Tibial artery (tissue), 4 donors: ENCODE measurements around the gene CACFD1.

Source experiments
- DNase-seq, 2 donors: peaks; one replicate each; pipeline ENCODE4 v3.0.0-alpha.2; 2019
- H3K27ac ChIP-seq, 2 donors: fragments of 200-600 bp; sonication (generic) in 1 of 2; 1 replicate in 1 of 2; 2 replicates in 1 of 2; pipeline ENCODE4 v1.5.1; 2018 to 2019; ENCODE audit warnings: mild to moderate bottlenecking in 1 of 2
- H3K27me3 ChIP-seq, 2 donors: fragments of 200-600 bp; sonication (generic) in 1 of 2; one replicate each; pipeline versions ENCODE4 v1.5.1 to v1.6.0; 2016 to 2019
- H3K36me3 ChIP-seq, 3 donors: fragments of 200-600 bp; sonication (generic) in 2 of 3; one replicate each; pipeline ENCODE4 v1.5.1; 2016 to 2019; ENCODE audit warnings: mild to moderate bottlenecking in 2 of 3
- H3K4me1 ChIP-seq, 4 donors: fragments of 200-600 bp; sonication (generic) in 2 of 4; 1 replicate in 3 of 4; 2 replicates in 1 of 4; pipeline ENCODE4 v1.5.1; 2016 to 2019
- H3K4me3 ChIP-seq, 2 donors: fragments of 200-600 bp; sonication (generic) in 1 of 2; 1 replicate in 1 of 2; 2 replicates in 1 of 2; pipeline ENCODE4 v1.5.1; 2018 to 2019; ENCODE audit warnings: mild to moderate bottlenecking in 2 of 2
- H3K9me3 ChIP-seq, 3 donors: fragments of 200-600 bp; sonication (generic) in 1 of 3; one replicate each; pipeline ENCODE4 v1.5.1; 2016 to 2019
- intact Hi-C: fragments of 100-400 bp; cut with DNase I; formaldehyde crosslinking; loops from one replicate; pipeline ENCODE4 v1.15.0; 2023; ENCODE audit warnings: low total_unique reads
- TF ChIP-seq, protein P1 (sequence below), 2 experiments: fragments of 200-600 bp in 1 of 2; fragments of 450-650 bp in 1 of 2; IDR thresholded peaks; one replicate each; pipeline ENCODE4 v1.5.1; 2017 to 2019; ENCODE audit warnings: antibody characterized with exemption in 2 of 2, mild to moderate bottlenecking in 1 of 2, moderate library complexity in 1 of 2

Gene CACFD1

DNA sequence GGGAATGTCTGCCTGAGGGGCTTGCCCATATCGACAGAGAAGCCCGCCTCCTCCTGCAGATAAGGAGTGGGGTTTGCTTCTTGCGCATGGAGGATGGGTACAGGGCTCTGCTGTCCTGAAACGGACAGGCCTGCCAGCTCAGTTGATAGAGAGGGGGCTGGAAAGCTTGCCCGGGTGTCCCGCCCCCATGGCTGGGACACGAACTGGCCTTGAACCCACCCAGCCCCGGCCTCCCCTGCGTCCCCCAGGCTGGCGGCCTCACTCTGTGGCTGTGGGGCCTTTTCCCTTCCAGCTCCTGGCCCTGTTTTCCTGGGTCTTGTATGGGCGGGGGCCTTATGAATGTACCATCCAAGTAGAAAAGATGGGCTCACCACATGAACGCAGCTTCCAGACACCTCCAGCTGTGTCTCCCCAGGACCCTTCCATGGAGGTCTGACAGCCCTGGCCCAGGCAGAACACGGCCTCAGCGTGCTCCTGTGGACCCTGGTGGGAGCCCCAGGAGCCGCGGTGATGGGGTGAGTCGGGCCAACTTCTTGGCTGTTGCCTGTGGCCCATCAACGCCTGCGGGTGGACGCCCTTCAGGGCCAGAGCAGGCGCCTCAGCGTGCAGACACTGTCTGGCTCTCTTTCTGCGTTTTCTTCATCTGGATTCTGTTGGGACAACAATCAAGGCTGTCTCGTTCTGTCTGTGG is 35.0 kb downstream of the CACFD1 start:
- peaks cover 7 to 28% (median 19%) of the 10 kb centered on the region in 4 donors for H3K4me1 ChIP-seq
- H3K4me3 ChIP-seq, result no peak overlapping the region
- TF ChIP-seq, protein P1, sequence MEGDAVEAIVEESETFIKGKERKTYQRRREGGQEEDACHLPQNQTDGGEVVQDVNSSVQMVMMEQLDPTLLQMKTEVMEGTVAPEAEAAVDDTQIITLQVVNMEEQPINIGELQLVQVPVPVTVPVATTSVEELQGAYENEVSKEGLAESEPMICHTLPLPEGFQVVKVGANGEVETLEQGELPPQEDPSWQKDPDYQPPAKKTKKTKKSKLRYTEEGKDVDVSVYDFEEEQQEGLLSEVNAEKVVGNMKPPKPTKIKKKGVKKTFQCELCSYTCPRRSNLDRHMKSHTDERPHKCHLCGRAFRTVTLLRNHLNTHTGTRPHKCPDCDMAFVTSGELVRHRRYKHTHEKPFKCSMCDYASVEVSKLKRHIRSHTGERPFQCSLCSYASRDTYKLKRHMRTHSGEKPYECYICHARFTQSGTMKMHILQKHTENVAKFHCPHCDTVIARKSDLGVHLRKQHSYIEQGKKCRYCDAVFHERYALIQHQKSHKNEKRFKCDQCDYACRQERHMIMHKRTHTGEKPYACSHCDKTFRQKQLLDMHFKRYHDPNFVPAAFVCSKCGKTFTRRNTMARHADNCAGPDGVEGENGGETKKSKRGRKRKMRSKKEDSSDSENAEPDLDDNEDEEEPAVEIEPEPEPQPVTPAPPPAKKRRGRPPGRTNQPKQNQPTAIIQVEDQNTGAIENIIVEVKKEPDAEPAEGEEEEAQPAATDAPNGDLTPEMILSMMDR (IDR thresholded peaks at IDR 0.05), result no peak
- H3K27ac ChIP-seq, result no peak overlapping the region
- H3K36me3 ChIP-seq, result no peaks in the 10 kb centered on the region
- no peaks in the 10 kb centered on the region for H3K9me3 ChIP-seq
- intact Hi-C loops, result no loop called here
- peaks cover 0 to 26% of the 10 kb centered on the region in 2 donors for H3K27me3 ChIP-seq
- no peak for DNase-seq

- Histone ChIP-seq H3K27me3 (peaks cover 0 to 30% of the 10 kb centered on the region in 2 donors), H3K4me3 (no peak overlapping the region), H3K27ac (no peak overlapping the region), H3K36me3 (no peaks in the 10 kb centered on the region), H3K4me1 (peaks cover 7 to 26% (median 19%) of the 10 kb centered on the region in 4 donors), H3K9me3 (no peaks in the 10 kb centered on the region)
- intact Hi-C loops, result no loop called here
- TF ChIP-seq, protein P1 (IDR thresholded peaks at IDR 0.05), result no peak
- no peak for DNase-seq
Measured at GRCh38 chr9:133495327-133496293, 35.8 kb downstream of the CACFD1 start.

DNA sequence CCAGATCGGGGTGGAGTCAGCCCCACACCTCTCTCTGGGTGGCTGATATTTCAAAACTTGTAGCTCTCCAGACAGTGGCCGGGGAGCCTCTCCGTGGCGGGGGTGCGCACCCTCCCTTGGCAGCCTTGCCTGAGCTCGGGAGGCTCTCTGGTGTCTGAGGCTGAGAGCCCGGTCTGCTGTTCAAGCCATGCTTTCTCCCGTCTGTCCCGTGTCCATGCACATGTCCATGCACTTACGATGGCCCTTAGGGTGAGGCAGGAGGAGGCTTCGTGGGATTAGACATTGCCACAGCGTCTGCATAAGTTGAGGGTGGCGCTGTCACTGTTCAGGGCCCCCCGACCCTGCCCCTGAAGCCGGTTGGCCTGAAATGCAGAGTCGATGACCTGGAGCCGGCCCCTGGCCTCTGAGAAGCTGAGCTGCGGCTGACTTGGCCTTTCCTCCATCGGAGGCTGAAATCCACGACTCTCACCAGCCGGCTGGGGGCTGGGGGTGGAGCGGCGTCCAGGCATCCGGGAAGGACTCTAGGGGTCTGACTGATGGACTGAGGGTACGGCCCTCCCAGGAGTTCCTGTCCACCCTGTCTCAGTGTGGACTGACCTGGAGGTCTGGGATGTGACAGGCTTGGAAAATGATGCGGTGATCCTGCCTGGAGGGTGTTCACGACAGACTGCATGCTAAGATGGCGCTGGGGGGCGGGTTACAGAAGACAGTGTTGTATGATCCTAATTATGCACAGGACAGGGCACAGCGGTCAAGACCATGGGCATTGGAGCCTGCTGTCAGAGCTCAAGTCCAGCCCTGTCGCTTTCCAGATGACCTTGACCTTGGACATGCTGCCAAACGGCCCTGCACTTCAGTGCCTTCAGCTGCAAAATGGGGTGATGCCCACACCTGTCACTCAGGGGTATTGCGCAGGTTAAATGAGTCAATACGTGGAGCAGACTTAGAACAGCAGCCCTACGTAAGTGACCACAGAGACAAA is 37.4 kb downstream of the CACFD1 start:
- peaks cover 2 to 13% (median 9%) of the 10 kb centered on the region in 4 donors for H3K4me1 ChIP-seq
- no peak overlapping the region for H3K27ac ChIP-seq
- intact Hi-C loops, result no loop called here
- no peak for DNase-seq
- H3K36me3 ChIP-seq, result no peaks in the 10 kb centered on the region
- TF ChIP-seq, protein P1 (IDR thresholded peaks at IDR 0.05), result no peak
- peaks cover 0 to 10% (median 8%) of the 10 kb centered on the region in 3 donors for H3K9me3 ChIP-seq
- peaks cover 0 to 30% of the 10 kb centered on the region in 2 donors for H3K27me3 ChIP-seq
- no peak overlapping the region for H3K4me3 ChIP-seq

GRCh38 chr9:133499132-133499891 is 39.5 kb downstream of the CACFD1 start:
- Histone ChIP-seq H3K9me3 (peaks cover 0 to 18% (median 8%) of the 10 kb centered on the region in 3 donors), H3K4me3 (no peak overlapping the region), H3K4me1 (no peaks in the 10 kb centered on the region), H3K36me3 (no peaks in the 10 kb centered on the region), H3K27me3 (peaks cover 0 to 30% of the 10 kb centered on the region in 2 donors), H3K27ac (no peak overlapping the region)
- TF ChIP-seq, protein P1 (IDR thresholded peaks at IDR 0.05), result no peak
- no peak for DNase-seq
- intact Hi-C loops, result no loop called here
